GM19328 (cell line): Measurements from ENCODE around the gene BICRA.

Experiments
- ATAC-seq: cut with Tn5 transposase; IDR thresholded peaks from one replicate; pipeline ENCODE4 v1.9.1; 2021; ENCODE audit warnings: mild to moderate bottlenecking, moderate library complexity; ENCODE audit not compliant: unreplicated experiment

The BICRA gene

DNA sequence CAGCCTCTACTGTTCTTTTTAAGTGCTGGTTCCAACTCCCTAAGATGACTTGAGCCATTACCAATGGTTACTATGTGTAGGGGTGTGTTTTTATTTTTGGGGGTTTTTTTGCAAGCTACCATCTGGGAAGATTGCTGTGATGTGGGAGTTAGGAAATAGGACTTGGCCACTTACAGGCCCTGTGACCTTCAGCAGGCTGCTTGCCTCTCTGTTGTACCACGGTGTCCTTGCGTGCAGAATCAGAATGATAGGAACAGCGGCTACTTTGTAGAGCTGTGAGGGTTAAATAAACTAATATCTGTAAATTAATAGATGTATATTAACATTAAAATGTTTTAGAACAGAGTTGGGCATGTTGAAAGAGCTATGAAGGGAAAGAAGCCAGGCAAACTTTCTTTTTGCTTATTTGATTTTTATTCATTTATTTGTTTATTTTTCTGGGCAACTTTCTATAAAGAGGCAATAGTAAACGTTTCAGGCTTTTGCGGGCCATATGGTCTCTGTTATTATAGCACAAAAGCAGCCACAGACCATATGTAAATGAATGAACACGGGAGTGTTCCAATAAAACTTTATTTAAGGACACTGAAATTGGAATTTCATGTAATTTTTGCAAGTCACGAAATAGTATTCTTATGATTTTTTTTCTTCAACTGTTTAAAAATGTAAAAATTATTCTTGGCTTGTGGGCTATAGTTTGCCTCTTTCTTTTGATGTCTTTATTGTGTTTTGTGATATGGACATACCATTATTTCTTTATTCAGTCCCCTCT, 77.9 kb downstream of the BICRA start:
- no peak for ATAC-seq

- ATAC-seq: no peak
These were observed 79.0 kb downstream of the BICRA start for GRCh38 chr19:47687906-47688305.

DNA sequence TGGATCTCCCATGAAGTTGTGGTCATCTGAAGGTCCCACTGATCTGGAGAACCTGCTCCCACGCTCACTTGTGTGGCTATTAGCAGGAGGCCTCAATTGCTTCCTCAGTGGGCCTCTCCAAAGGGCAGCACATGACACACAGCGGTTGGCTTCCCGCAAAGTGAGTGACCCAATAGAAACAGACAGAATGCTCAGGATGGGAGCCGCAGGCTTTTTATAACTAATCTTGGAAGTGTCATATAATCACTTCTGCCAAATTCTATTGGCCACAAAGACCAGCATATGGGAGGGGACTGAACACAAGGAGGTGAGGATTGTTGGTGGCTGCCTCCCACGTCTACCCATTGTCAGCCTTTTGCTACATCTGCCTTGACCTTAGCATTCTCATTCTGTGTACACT, 82.2 kb downstream of the BICRA start:
- ATAC-seq: no peak

DNA sequence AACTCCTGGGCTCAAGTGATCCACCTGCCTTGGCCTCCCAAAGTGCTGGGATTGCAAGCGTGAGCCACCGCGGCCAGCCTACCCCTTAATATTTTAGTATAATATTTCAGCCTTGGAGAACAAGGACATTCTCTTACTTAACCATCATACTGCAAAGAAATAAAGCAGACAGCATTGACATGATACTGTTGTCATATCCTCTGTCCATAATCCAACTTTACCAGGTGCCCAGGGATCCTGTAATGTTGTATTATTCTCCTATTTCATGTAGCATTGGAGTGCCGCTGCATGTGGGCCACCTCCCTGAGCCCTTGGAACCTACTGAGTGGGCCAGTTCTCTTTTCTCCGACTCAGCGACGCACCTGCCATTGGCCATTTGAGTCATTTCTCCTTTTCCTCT, 82.8 kb downstream of the BICRA start:
- no peak for ATAC-seq

- no peak for ATAC-seq
These were observed 84.6 kb downstream of the BICRA start for GRCh38 chr19:47693489-47693888.

DNA sequence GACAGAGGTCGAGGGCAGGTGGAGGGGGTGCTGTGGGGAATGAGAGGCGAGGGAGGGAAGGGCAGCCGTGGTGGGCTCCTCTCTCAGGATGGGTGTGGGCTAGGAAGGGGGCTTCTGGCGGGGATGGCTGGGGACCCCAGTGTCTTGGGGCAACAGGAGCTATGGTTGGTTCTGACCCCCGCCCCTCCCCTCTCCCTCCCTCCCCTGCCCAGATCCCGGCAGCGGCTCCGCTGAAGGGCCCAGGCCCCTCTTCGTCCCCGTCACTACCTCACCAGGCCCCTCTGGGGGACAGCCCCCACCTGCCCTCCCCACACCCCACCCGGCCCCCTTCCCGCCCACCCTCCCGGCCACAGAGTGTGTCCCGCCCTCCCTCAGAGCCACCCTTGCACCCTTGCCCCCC, 85.0 kb downstream of the BICRA start:
- ATAC-seq: no peak

GRCh38 chr19:47694466-47695273, 85.7 kb downstream of the BICRA start:
- ATAC-seq: no peak

DNA sequence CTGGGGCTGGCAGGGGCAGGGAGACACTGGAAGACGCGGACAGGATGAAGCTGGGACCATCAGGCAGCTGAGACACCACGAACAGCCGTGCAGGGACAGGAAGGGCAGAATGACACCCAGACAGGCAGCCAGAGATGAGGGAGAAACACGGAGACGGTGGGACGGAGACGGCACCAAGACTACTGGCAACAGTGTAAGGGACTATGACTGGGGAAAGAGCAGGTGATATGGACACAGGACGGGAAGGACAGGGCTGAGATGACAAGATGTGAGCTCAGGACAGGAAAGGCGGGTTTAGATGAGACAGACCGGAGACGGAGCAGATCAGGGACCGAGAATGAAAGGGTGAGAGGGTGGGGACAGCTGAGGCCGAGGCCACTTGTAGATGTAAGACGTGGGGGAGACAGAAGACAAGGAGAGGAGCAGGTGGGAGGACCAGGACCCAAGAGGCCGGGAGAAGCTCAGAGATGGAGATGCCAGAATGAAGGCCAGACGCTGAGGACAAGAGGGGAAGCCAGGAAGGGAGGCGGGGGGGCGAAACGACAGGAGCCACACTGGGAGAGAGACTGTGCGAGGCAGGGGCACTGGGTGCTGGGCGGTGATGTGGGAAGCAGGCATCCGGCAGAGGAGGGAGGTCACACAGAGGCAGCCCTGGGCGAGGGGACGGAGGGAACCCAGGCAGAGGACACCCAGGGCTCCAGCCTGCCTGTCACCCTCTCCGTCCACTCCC, 86.8 kb downstream of the BICRA start:
- no peak for ATAC-seq

- no peak for ATAC-seq
These were observed 87.7 kb downstream of the BICRA start for GRCh38 chr19:47696635-47697034.

- ATAC-seq: no peak
These were observed 89.1 kb downstream of the BICRA start for GRCh38 chr19:47697863-47698609.

DNA sequence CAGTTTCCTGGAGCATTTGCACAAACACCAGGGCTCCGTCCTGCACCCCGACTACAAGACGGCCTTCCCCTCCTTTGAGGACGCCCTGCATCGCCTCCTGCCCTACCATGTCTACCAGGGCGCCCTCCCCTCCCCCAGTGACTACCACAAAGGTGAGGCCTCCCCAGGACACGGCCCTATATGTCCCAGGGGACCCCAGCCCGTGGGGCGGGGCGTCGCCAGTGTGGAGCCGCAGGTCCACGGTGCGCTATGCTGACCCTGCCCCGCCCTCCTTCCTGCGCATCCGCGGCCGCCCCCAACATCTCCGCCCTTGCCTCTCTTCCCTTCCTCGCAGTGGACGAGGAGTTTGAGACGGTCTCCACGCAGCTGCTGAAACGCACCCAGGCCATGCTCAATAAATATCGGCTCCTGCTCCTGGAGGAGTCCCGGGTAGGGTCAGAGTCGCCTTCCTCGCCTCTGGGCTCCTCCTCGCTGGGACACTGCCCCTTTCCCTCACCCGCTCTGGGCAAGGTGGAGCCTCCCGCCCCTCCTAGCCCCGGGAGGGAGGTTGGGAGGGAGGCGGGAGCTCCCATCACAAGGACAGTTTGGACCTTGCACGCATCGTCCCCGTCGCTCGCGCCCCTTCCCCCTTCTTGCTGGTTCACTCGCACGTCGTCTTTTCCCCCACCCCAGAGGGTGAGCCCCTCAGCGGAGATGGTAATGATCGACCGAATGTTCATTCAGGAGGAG, 89.9 kb downstream of the BICRA start:
- ATAC-seq: no peak

DNA sequence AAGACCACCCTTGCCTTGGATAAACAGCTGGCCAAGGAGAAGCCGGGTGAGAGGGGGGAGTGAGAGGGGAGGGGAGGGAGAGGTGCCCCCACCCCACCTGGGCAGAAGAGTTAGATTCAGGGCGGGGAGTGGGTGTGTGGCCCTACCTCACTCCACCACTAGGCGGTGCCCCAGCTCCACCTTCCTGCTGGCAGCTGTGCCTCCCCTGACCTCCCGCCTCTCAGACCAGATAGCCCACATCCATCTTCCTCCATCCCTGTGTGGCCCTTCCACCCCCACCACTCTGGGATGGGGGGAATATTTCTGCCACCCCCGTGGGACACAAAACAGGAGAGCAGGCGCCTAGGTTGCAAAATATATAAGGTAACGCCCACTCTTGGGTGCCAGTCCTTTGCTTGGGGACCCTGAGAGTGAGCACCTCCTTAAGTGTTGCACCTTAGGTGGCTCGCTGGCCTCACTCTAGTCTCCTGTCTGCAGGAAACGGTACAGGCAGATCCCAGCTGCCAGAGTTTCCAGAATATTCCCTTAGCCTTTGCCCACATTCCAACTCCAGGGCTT, 90.5 kb downstream of the BICRA start:
- no peak for ATAC-seq

DNA sequence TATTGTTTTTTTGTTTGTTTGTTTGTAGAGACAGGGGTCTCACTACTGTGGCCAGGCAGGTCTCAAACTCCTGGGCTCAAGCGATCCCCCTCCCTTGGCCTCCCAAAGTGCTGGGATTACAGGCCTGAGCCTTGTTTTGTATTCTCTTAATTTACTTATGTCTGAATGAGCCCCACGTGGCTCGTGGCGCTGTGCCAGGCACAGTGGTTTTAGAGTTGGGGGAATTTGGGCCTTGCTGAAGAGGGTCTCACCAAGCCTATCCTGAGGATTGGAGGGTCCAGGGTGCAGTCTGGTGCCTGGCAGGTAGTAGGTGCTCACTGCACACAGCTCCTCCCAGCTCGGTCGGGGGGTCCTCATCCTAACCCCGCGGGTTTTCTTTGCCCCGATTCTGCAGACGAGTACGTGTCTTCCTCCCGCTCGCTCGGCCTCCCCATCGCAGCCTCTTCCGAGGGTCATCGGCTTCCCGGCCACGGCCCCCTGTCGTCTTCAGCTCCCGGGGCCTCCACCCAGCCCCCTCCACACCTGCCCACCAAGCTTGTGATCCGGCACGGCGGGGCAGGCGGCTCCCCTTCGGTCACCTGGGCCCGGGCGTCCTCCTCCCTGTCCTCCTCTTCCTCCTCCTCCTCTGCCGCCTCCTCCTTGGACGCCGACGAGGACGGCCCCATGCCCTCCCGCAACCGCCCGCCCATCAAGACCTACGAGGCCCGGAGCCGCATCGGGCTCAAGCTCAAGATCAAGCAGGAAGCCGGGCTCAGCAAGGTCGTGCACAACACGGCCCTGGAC, 92.2 kb downstream of the BICRA start:
- no peak for ATAC-seq

DNA sequence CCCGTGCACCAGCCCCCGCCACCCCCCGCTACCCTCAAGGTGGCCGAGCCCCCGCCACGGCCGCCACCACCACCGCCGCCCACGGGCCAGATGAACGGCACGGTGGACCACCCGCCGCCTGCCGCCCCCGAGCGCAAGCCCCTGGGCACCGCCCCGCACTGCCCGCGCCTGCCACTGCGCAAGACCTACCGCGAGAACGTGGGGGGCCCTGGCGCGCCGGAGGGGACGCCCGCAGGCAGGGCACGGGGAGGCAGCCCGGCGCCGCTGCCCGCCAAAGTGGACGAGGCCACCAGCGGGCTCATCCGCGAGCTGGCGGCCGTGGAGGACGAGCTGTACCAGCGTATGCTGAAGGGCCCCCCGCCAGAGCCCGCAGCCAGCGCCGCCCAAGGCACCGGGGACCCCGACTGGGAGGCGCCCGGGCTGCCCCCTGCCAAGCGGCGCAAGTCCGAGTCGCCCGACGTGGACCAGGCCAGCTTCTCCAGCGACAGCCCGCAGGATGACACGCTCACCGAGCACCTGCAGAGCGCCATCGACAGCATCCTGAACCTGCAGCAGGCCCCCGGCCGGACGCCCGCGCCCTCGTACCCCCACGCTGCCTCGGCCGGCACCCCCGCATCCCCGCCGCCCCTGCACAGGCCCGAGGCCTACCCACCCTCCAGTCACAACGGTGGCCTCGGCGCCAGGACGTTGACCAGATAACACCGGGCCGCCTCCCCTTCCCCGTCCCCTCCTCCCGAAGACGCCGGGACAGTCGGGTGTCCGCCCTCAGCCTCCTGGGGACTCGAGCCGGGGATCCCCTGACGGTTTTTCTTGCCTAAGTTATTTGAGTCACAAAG, 93.0 kb downstream of the BICRA start:
- ATAC-seq: no peak

- ATAC-seq: no peak
These were observed 93.7 kb downstream of the BICRA start for GRCh38 chr19:47702671-47703070.

GRCh38 chr19:47703301-47703700, 94.4 kb downstream of the BICRA start:
- no peak for ATAC-seq

- no peak for ATAC-seq
These were observed 95.1 kb downstream of the BICRA start for GRCh38 chr19:47704024-47704423.

GRCh38 chr19:47704656-47705055, 95.7 kb downstream of the BICRA start:
- no peak for ATAC-seq
